Retinal pigment epithelial cell (primary cell): Measurements from ENCODE around the gene CYTH1.

Source experiments
- DNase-seq: peaks from one replicate; pipeline ENCODE4 v3.0.0-alpha.2; 2010; ENCODE audit warnings: low read depth
- H3K4me3 ChIP-seq: 2 replicates; pipeline ENCODE4 v1.5.1; 2011; ENCODE audit warnings: mild to moderate bottlenecking, low read length, control low read depth, moderate library complexity
- CTCF ChIP-seq: conservative IDR thresholded peaks from 2 replicates; pipeline ENCODE4 v1.5.1; 2011; ENCODE audit warnings: low read depth, low read length, control low read depth, inconsistent platforms

The CYTH1 gene

GRCh38 chr17:78741644-78742284, 40.3 kb downstream of the CYTH1 start:
- TF ChIP-seq CTCF, result no peak
- H3K4me3 ChIP-seq, result no peak overlapping the region

GRCh38 chr17:78739331-78739931, 42.6 kb downstream of the CYTH1 start:
- no peak for TF ChIP-seq CTCF
- no peak for DNase-seq
- no peak overlapping the region for H3K4me3 ChIP-seq

More at GRCh38 chr17:78741644-78742284, 40.3 kb downstream of the CYTH1 start:
- no peak for DNase-seq

GRCh38 chr17:78738698-78739097, 43.4 kb downstream of the CYTH1 start:
- no peak overlapping the region for H3K4me3 ChIP-seq
- DNase-seq, result no peak
- TF ChIP-seq CTCF, result no peak

- no peak for DNase-seq
- no peak overlapping the region for H3K4me3 ChIP-seq
- TF ChIP-seq CTCF, result no peak
Measured at GRCh38 chr17:78738278-78738677, 43.8 kb downstream of the CYTH1 start.

- DNase-seq, result no peak
- TF ChIP-seq CTCF, result no peak
Measured at GRCh38 chr17:78737332-78737731, 44.7 kb downstream of the CYTH1 start.

GRCh38 chr17:78736526-78737079, 45.5 kb downstream of the CYTH1 start:
- DNase-seq, result no peak
- TF ChIP-seq CTCF, result no peak
- no peak overlapping the region for H3K4me3 ChIP-seq

More at GRCh38 chr17:78737332-78737731, 44.7 kb downstream of the CYTH1 start:
- no peak overlapping the region for H3K4me3 ChIP-seq
